Stimulated activated CD8-positive, alpha-beta memory T cell treated with anti-CD3 and anti-CD28 coated beads, Interleukin-4, amount 100 ng/mL, for 48 hours (primary cell): ENCODE results near the gene COX8C.
"Not testable (repeated sequence)": the region's sequence is repeated elsewhere in the genome, so short reads cannot be mapped to it uniquely, and the experiment has no call there.

ENCODE experiments used
- DNase-seq: peaks from one replicate; pipeline ENCODE4 v3.0.0-alpha.2; 2020

The COX8C gene

GRCh38 chr14:93322929-93323599 is 23.9 kb upstream of the COX8C start:
- no peak for DNase-seq

DNA sequence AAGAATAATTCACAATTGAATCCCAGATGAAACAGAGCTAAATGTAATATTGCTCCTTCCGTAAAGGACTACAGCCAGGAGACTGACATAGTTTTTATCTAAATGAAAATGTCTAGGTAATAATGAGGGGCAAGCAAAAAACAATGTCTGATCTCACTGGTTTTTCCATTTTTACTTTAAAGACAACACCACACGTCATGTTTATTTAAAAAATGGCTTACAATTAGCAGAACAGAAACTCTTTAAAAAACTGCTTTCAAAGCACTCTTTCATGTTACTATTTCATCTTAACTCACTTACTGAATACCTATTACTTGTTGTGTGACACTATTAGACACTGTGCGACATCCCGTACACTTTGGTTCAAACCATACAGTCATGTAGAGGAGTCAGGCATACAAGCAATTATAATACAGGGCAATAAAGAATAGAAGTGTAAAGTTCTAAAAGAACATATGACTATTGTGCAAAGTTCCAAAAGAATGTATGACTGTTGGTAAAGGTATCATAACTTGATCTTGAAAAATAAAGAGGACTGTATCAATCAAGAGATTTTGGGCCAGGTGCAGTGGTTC is 23.3 kb upstream of the COX8C start:
- no peak for DNase-seq

DNA sequence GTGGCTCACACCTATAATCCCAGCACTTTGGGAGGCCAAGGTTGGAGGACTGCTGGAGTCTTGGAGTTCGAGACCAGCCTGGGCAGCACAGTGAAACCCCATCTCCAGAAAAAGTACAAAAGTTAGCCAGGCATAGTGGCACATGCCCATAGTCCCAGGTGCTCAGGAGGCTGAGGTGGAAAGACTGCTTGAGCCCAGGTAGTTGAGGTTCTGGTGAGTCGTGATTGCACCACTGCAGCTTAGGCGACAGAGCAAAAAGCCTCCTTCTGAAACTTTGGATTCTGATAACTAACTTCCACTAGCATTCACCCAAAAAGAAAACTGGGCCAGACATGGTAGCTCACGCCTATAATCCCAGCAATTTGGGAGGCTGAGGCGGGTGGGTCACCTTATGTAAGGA is 20.8 kb upstream of the COX8C start:
- no peak for DNase-seq

DNA sequence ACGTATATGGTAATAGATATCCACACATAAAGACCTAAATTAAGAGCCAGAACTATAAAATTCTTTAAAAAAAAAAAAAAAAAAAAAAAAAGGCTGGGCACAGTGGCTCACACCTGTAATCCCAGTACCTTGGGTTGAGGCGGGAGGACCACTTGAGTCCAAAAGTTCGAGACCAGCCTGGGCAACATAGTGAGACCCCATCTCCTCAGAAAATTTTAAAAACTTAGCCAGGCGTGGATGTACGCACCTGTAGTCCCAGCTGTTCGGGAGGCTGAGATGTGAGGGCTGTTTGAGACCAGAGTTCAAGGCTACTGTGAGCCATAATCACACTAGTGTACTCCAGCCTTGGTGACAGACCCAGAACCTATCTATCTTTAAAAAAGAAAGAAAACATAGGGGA is 18.4 kb upstream of the COX8C start:
- no peak for DNase-seq

DNA sequence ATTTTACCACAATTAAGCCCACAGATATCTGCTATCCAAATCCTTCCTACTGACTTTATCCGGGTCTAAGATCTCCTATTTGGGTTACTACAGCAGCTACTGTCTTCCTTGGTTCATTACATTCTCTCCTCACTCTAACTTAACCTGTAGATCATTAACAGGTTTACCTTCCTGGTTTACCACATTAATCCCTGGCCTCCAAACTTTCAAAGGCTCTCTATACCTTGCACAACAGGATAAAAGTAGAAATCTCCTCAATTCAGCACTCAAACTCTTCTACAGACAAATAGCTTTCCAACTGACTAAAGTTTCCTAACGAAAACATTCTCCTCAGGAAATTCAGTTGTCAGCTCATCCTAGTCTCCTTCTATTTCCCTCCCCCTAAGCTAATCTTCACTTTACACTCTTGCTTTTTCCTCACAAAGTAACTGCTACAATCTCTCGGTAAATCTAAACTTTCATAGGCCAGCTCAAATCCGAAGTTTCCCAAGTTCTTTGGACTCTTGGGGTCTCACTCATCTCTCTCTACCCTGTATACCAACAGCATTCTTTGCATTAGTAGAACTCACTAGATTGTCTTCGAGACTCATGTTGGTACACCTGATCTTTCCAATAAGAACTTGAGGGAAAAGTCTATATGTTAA is 16.9 kb upstream of the COX8C start:
- DNase-seq, result no peak

DNA sequence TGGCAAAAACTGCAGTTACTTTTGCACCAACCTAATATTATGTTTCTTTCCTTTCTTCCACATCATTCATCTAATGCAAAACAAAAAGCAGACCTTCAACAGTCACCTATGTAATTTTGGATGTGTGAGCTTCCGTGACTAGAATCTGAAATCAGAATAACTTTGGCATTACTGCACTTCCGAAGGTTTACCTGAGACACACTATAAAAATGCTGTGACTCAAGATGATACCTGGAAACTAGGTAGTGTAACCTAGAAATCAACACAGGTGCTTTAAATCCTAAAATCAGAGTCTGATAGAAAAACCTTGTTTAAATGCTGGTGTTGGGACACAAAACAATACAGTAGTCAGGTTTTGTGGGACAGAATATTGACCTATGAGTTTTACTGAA is 16.4 kb upstream of the COX8C start:
- no peak for DNase-seq

- no peak for DNase-seq
These were observed 15.8 kb upstream of the COX8C start for GRCh38 chr14:93331002-93331727.

DNA sequence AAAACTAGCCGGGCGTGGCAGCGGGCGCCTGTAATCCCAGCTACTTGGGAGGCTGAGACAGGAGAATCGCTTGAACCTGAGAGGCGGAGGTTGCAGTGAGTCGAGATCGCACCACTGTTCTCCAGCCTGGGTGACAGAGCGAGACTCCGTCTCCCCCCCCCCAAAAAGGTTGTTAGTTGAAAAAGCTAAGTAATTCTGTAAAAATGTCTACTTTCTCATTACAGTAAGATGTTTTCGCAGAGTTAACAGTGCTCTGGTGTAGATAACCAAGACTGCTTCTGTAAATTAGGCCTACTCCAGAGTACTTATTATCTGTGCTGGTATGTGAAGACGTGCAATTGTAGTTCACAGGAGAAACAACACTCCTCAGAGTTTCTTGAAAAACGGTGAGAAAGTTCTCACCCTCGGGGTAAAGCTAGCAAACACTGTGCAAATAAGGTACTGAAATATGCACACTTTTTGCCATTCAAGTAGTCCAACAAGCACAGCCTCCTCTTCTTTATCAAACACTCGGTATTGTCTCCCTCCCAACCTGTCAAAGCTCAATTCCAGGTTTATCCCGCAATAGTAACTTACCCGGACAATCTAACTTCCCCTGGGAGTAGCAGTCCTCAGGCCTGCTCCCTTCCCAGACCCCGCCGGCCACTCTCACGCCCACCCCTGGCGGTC is 15.1 kb upstream of the COX8C start:
- DNase-seq, result no peak

- DNase-seq, result peak; percentile 45
These were observed 14.6 kb upstream of the COX8C start for GRCh38 chr14:93332397-93332852.

DNA sequence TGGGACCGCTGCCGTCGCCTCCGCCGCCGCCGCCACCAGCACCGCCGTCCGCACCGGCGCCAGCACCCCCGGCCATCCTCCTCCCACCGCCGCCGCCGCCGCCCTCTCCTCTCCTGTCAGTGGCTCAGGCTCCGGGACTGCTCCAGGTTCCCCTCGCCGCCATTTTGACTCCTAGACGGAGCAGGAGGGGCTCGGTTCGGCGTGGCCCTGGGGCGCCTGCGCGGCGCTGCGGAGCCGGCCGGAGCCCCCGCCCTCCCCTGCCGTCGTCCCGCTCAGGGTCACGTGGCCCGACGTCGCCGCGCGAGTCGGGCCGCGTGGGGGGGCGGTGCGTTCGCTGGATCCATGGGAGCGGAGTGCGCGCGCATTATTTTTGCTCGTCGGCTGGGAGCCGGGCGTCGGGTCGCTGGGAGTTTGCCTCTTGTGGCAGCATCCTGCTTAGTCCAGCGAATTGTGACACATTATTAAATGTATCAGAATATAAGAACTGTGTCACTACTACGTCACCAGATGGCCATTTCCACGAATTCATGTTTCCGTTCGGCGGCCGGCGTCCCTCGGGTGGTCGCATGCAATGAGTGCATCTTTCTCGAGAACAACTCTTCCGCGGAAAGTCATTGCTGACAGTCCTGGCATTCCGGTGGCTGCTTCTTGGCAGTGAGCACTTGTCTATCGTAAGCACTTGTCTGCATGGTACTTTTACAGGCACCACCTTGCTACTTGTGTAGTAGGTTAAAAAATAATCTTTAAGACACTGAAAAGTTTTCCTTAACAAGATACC is 13.9 kb upstream of the COX8C start, which contains the start of gene BTBD7:
BTBD7 (minus strand) TSS at position 184 of the 778 bp plus-strand sequence. CDS start 36,985 bp downstream, outside the sequence.
- peak; percentile 96 for DNase-seq

DNA sequence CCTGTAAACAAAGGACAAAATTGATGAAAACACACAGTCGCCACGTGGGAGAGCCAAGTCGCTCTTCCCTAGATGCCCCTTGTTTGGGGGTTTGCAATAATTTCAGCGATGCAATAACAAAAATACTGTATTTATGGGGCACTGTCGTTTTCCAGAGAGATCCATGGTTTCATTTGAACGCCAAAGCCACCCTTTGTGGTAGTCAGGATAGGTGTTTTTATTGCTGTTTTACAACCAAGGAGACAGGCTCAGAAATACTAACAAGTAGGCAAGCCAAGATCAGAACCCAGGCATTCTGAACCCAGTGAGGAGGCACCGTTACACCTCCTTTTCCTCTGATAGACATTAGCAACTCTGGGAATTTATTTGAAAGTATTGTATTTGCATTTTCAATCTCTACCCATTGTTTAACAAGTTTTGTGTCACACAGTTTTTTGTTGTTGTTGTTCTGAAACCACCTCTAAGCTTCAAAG is 13.3 kb upstream of the COX8C start:
- DNase-seq, result no peak

GRCh38 chr14:93337143-93337753 is 9.7 kb upstream of the COX8C start:
- DNase-seq, result peak; percentile 35

GRCh38 chr14:93337884-93338283 is 9.1 kb upstream of the COX8C start:
- DNase-seq, result no peak

DNA sequence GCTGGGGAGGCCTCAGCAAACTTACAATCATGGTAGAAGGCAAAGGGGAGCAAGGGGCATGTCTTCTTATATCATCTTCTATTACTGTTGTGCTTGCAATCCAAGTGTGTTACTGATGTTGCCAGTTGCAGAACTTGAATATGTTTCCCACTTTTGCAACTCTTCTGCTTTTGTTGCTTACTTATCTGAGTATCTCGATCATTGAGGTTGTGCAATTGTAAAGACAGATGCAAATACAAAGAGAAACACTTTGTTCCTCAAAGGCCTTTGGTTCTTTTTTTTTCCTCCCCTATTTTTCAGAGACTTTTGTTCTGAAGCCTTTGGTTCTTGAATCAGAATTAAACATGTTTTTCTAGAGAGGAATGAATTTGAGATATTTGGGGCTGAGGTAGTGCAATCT is 3.7 kb upstream of the COX8C start:
- DNase-seq, result no peak

- no peak for DNase-seq
These were observed 3.2 kb upstream of the COX8C start for GRCh38 chr14:93343797-93344196.

- no peak for DNase-seq
These were observed 868 bp downstream of the COX8C start for GRCh38 chr14:93347850-93348249.

DNA sequence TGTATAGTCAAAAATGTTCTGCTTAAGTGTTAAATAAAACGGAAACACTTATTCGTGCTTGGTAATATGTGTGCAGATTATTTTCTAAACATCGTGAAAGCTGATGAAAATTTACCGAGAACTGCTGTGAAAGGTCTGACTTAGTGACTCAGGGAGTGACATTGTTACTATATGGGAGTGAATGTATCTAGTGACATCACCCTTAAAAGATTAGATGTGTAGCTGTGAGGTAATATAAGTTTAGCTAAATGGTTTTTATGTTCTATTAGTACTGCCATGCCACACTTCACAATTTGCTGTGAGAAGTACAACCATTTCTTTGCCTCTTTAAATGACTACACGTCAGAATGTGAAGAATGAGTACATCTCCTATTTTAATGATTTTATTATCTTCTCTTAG is 1.3 kb downstream of the COX8C start:
- DNase-seq, result no peak

DNA sequence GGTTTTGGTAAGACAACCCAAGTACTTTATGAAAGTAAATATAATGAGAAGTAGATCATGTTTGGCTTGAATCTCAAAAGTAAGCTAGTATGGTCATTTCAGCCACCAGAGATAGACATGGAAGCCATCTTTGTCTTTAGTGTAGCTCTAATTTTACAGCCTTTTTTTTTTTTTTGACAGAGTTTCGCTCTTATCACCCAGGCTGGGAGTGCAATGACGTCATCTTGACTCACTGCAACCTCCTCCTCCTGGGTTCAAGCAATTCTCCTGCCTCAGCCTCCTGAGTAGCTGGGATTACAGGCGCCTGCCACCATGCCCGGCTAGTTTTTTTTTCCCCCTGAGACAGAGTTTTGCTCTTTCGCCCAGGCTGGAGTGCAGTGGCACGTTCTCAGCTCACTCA is 7.9 kb downstream of the COX8C start:
- DNase-seq, result not testable (repeated sequence)

DNA sequence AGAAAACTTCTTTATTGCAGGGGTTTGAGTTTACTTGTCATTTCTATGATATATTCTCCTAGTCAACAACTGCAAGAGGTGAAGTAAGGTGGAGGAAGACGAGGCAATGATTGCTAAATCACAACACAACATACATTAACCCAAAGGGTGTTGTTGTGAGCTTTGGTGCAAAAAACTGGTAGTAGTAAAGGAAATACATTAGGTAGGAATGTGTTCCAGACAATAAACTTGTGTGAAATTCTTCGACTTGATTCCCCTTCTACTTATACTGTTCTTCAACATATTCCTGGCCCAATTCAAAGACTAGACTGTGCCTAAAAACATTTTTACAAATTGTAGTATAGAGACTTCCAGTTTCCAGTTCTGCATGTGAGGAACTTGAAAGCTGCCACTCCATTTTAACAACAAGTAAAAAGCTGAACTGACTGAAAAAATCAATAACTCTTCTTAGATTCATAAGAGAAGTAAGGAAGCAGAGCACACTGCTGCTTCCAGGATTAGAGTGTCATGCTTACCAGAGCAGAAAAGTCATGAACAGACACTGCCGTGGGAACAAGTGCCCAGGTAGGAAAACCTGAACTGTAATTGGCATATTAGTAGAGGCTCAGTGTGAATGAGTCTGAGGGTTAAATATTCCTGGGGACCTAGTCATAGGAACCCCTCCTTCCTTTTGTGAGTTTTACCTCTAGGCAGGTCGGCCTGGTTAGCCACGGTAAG is 22.2 kb downstream of the COX8C start:
- DNase-seq, result no peak

DNA sequence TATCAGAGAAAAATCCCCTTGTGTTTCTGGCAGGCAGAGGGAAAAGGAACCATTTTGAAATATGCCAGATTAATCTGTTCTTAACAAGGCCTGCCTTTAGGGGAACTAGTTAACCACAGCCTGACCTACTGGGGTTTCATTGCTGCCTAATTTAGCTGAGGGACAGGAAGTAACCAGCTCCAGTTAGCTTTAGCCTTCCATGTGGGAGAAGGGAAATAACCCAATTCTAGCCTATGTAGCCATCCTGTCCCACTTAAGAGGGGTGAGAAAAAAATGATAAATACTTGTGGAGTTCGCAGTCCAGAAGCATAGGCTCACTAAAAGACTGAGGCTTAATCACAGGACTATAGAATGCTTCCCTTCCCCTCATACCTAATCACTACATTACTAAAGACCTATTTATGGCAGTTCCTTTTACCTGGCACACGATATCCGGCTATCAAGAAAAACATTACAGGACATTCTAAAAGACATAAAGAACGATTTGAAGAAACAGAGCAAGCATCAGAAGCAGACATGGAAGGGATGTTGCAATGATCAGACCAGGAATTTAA is 22.8 kb downstream of the COX8C start:
- no peak for DNase-seq
